Left ventricle myocardium inferior (tissue), 1 donor: ENCODE data around the gene NEDD4. TPM values are rescaled to one million over a fixed set of nuclear protein-coding genes. Genes with fewer than 3 reads are reported as not detected.
A peak's percentile ranks its signal among the peaks of the same experiment; 100 is the strongest.

Source experiments
- DNase-seq: peaks from one replicate; pipeline ENCODE4 v3.0.0-alpha.2; 2020
- H3K27ac ChIP-seq: fragments of 200-600 bp; replicated peaks from 2 replicates; pipeline ENCODE4 v1.8.0; 2021
- H3K27me3 ChIP-seq: fragments of 200-600 bp; 2 replicates; pipeline ENCODE4 v1.8.0; 2021; ENCODE audit warnings: low read depth
- H3K36me3 ChIP-seq: fragments of 200-600 bp; 2 replicates; pipeline ENCODE4 v1.8.0; 2021
- H3K4me1 ChIP-seq: fragments of 200-600 bp; 2 replicates; pipeline ENCODE4 v1.8.0; 2021
- H3K4me3 ChIP-seq: fragments of 200-600 bp; 2 replicates; pipeline ENCODE4 v1.8.0; 2021; ENCODE audit warnings: mild to moderate bottlenecking, moderate library complexity
- H3K9me3 ChIP-seq: fragments of 200-600 bp; replicated peaks from 2 replicates; pipeline ENCODE4 v1.8.0; 2021
- CTCF ChIP-seq: fragments of 200-600 bp; IDR thresholded peaks from 2 replicates; pipeline ENCODE4 v1.8.0; 2021; ENCODE audit warnings: antibody characterized with exemption, mild to moderate bottlenecking, borderline replicate concordance
- intact Hi-C: fragments of 100-400 bp; cut with micrococcal nuclease; formaldehyde crosslinking; loops from one replicate; pipeline ENCODE4 v1.11.0; 2022
- total RNA-seq: library from RNA; stranded (reverse); fragmentation: NEBNext Ultra II Directional; extraction: Animal tissue kit (Norgen Biotek cat#: 25700); gene quantifications from one replicate; pipeline ENCODE4 v1.2.1, GENCODE V29; 2021
- donor health status: DM: no; HTN: yes; CAD: no; lungs with severe emphysema.

The NEDD4 gene
- total RNA-seq, 1 donor from 2014 or later: 8.1 TPM

GRCh38 chr15:55829826-55830225 lies 163.6 kb downstream of the NEDD4 start:
- Histone ChIP-seq H3K27ac (no peak overlapping the region), H3K4me3 (no peak overlapping the region), H3K4me1 (no peaks in the 10 kb centered on the region), H3K36me3 (peaks cover 29% of the 10 kb centered on the region), H3K27me3 (no peaks in the 10 kb centered on the region), H3K9me3 (no peaks in the 10 kb centered on the region)
- intact Hi-C loops: no loop called here
- TF ChIP-seq CTCF: no peak
- DNase-seq: no peak

- Histone ChIP-seq H3K9me3 (no peaks in the 10 kb centered on the region), H3K27me3 (no peaks in the 10 kb centered on the region), H3K27ac (no peak overlapping the region), H3K4me3 (no peak overlapping the region), H3K36me3 (peaks cover 29% of the 10 kb centered on the region), H3K4me1 (peaks cover 13% of the 10 kb centered on the region)
- no peak for DNase-seq
- intact Hi-C loops: no loop called here
- no peak for TF ChIP-seq CTCF
Measured at GRCh38 chr15:55827955-55828354, 165.5 kb downstream of the NEDD4 start.

- peaks cover 15% of the 10 kb centered on the region for H3K4me1 ChIP-seq
- H3K36me3 ChIP-seq: peaks cover 21% of the 10 kb centered on the region
- no peak overlapping the region for H3K27ac ChIP-seq
- DNase-seq: no peak
- H3K4me3 ChIP-seq: no peak overlapping the region
- H3K9me3 ChIP-seq: no peaks in the 10 kb centered on the region
- intact Hi-C loops: no loop called here
- TF ChIP-seq CTCF: no peak
- H3K27me3 ChIP-seq: no peaks in the 10 kb centered on the region
Measured at GRCh38 chr15:55827204-55827603, 166.2 kb downstream of the NEDD4 start.

GRCh38 chr15:55824857-55825613 lies 168.4 kb downstream of the NEDD4 start:
- H3K4me3 ChIP-seq: no peak overlapping the region
- intact Hi-C loops: no loop called here
- H3K9me3 ChIP-seq: no peaks in the 10 kb centered on the region
- H3K27ac ChIP-seq: no peak overlapping the region
- H3K4me1 ChIP-seq: peaks cover 15% of the 10 kb centered on the region
- TF ChIP-seq CTCF: no peak
- peaks cover 5% of the 10 kb centered on the region for H3K36me3 ChIP-seq
- no peaks in the 10 kb centered on the region for H3K27me3 ChIP-seq
- no peak for DNase-seq

- Histone ChIP-seq H3K27me3 (no peaks in the 10 kb centered on the region), H3K4me3 (no peak overlapping the region), H3K27ac (peak overlapping the region; percentile 62), H3K36me3 (no peaks in the 10 kb centered on the region), H3K4me1 (peaks cover 15% of the 10 kb centered on the region), H3K9me3 (no peaks in the 10 kb centered on the region)
- TF ChIP-seq CTCF: no peak
- DNase-seq: no peak
- intact Hi-C loops: no loop called here
Measured at GRCh38 chr15:55823699-55824340, 169.6 kb downstream of the NEDD4 start.
